HEK293T (cell line): Measurements from ENCODE around the gene PHRF1.

Experiments
- BHLHE40 ChIP-seq: fragments of 450-650 bp; IDR thresholded peaks from 2 replicates; pipeline ENCODE4 v1.6.1; 2016; ENCODE audit warnings: mild to moderate bottlenecking, moderate library complexity, borderline replicate concordance
- CTBP1 ChIP-seq: fragments of 450-650 bp; IDR thresholded peaks from 2 replicates; pipeline ENCODE4 v1.6.1; 2016; ENCODE audit warnings: borderline replicate concordance
- ELF4 ChIP-seq: fragments of 450-650 bp; IDR thresholded peaks from 2 replicates; pipeline ENCODE4 v1.6.1; 2017; ENCODE audit warnings: antibody characterized with exemption
- FOXK2 ChIP-seq: fragments of 450-650 bp; IDR thresholded peaks from 2 replicates; pipeline ENCODE4 v1.6.1; 2016; ENCODE audit warnings: mild to moderate bottlenecking
- FOXM1 ChIP-seq: fragments of 450-650 bp; IDR thresholded peaks from 2 replicates; pipeline ENCODE4 v1.6.1; 2017; ENCODE audit warnings: mild to moderate bottlenecking, borderline replicate concordance
- HDGF ChIP-seq: fragments of 450-650 bp; IDR thresholded peaks from 2 replicates; pipeline ENCODE4 v1.6.1; 2017; ENCODE audit warnings: antibody characterized with exemption, borderline replicate concordance
- L3MBTL2 ChIP-seq: fragments of 450-650 bp; conservative IDR thresholded peaks from 2 replicates; pipeline ENCODE4 v1.6.1; 2016; ENCODE audit warnings: mild to moderate bottlenecking
- PKNOX1 ChIP-seq: fragments of 450-650 bp; IDR thresholded peaks from 2 replicates; pipeline ENCODE4 v1.6.1; 2016
- SP1 ChIP-seq: fragments of 450-650 bp; IDR thresholded peaks from 2 replicates; pipeline ENCODE4 v1.6.1; 2017
- ZNF384 ChIP-seq: fragments of 450-650 bp; IDR thresholded peaks from 2 replicates; pipeline ENCODE4 v1.6.1; 2016

- no peak for TF ChIP-seq FOXM1
- TF ChIP-seq CTBP1, result no peak
- TF ChIP-seq L3MBTL2, result no peak
- no peak for TF ChIP-seq ELF4
- TF ChIP-seq ZNF384, result no peak
- no peak for TF ChIP-seq SP1
- TF ChIP-seq BHLHE40, result no peak
- TF ChIP-seq FOXK2, result no peak
- TF ChIP-seq PKNOX1, result no peak
- no peak for TF ChIP-seq HDGF
Measured at GRCh38 chr11:581752-582151, 5.5 kb downstream of the PHRF1 start.
